D721Med (cell line): ENCODE results near the gene SLC7A1.

Source experiments
- DNase-seq: peaks from one replicate; pipeline ENCODE4 v3.0.0; 2011; ENCODE audit warnings: low spot score; ENCODE audit not compliant: insufficient read length
- FAIRE-seq: peaks from 2 replicates; lab custom pipeline; 2011; peaks lifted over from hg19 to GRCh38; lab: Jason Lieb, UNC
- CTCF ChIP-seq: IDR thresholded peaks from 2 replicates; pipeline ENCODE4 v1.5.1; 2012; ENCODE audit warnings: mild to moderate bottlenecking, control low read depth; ENCODE audit not compliant: insufficient read depth; ENCODE audit errors: missing control alignments

The SLC7A1 gene

GRCh38 chr13:29502391-29503008 lies 93.0 kb downstream of the SLC7A1 start:
- FAIRE-seq (no peak), DNase-seq (no peak)
- no peak for TF ChIP-seq CTCF

GRCh38 chr13:29501674-29502073 lies 93.8 kb downstream of the SLC7A1 start:
- no peak for TF ChIP-seq CTCF
- no peak for DNase-seq
- no peak for FAIRE-seq

- DNase-seq (no peak), FAIRE-seq (no peak)
- TF ChIP-seq CTCF: no peak
Observed at GRCh38 chr13:29500386-29500785, 95.1 kb downstream of the SLC7A1 start.

- DNase-seq (no peak), FAIRE-seq (no peak)
- no peak for TF ChIP-seq CTCF
Observed at GRCh38 chr13:29499506-29500165, 95.9 kb downstream of the SLC7A1 start.

- no peak for TF ChIP-seq CTCF
- FAIRE-seq (no peak), DNase-seq (no peak)
Observed at GRCh38 chr13:29498426-29499040, 97.0 kb downstream of the SLC7A1 start.

- no peak for TF ChIP-seq CTCF
- FAIRE-seq (no peak), DNase-seq (no peak)
Observed at GRCh38 chr13:29497137-29497654, 98.3 kb downstream of the SLC7A1 start.

- FAIRE-seq: no peak
- no peak for DNase-seq
- TF ChIP-seq CTCF: no peak
Observed at GRCh38 chr13:29496241-29496712, 99.2 kb downstream of the SLC7A1 start.
